Hindlimb muscle (tissue), 1 donor: ENCODE measurements around the gene XPNPEP3. TPM values are rescaled to one million over a fixed set of nuclear protein-coding genes. Genes with fewer than 3 reads are reported as not detected.
"Not testable (repeated sequence)": the region's sequence is repeated elsewhere in the genome, so short reads cannot be mapped to it uniquely, and the experiment has no call there.

ENCODE experiments used
- DNase-seq: peaks from one replicate; pipeline ENCODE4 v3.0.0-alpha.2; 2013
- polyA plus RNA-seq: library from polyadenylated mRNA; unstranded; fragments of 120-200 nt; gene quantifications from one replicate; pipeline ENCODE4 v1.2.1, GENCODE V29; 2013; ENCODE audit not compliant: insufficient read length

The XPNPEP3 gene
- polyA plus RNA-seq, 1 donor, result 15.9 TPM

- DNase-seq, result peak; percentile 15
Observed at GRCh38 chr22:40857309-40857855, 434 bp downstream of the XPNPEP3 start.

DNA sequence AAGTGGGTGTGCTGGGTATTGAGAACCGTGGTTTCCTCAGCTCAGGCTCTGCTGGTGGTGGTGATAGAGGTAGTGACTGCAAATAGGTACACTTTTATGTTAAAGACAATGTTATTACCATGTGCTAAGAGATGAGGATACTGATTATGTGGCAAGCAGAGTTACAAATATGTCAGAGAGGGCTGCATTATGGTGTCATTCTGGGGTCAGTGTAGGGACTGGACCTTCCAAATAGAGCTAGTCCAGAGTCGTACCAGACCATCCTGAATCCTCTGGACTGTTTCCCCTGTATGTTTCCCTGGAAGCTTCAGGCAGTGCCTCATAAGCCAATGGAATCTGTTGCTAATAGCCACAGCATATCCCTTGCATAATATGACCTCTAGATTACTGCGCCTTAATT is 5.1 kb downstream of the XPNPEP3 start, which contains the start of gene DNAJB7:
Gene DNAJB7, minus strand, starts transcription at position 101 of the 400 bp plus-strand sequence. CDS start 119 bp downstream, outside the sequence.
- no peak for DNase-seq

DNA sequence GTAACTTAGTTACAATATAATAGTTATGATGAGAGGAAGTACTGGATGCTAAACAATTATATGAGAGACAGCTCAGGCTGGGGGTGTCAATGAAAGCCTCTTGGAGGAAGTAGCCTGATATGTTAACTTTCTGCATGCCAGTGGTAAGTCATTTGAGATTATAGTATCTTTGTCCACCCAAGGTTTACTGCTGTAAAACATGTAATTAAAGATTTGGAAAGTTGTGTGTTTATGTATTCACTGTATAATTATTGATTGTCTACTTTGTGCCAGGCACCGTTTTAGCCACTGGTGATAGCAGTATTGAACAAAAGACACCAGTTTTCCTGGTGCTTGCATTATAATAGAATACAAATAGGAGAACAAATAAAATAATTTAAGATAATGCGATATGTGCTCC is 5.6 kb downstream of the XPNPEP3 start:
- no peak for DNase-seq

GRCh38 chr22:40867109-40867508 is 10.2 kb downstream of the XPNPEP3 start:
- DNase-seq, result no peak

DNA sequence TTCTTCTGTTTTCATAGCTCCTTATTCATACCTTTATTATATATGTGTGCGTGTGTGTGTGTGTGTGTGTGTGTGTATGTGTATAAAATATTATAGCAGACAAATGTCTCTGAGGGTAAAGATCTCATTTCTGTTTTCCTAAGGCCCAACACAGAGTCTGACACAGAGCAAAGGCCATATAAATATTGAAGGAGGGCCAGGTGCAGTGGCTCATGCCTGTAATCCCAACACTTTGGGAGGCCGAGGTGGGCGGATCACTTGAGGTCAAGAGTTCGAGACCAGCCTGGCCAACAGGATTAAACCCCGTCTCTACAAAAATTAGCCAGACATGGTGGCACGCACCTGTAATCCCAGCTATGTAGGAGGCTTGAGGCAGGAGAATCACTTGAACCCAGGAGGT is 11.4 kb downstream of the XPNPEP3 start:
- not testable (repeated sequence) for DNase-seq

- DNase-seq, result no peak
Observed at GRCh38 chr22:40874016-40874415, 17.1 kb downstream of the XPNPEP3 start.

- DNase-seq, result no peak
Observed at GRCh38 chr22:40875111-40875510, 18.2 kb downstream of the XPNPEP3 start.

- no peak for DNase-seq
Observed at GRCh38 chr22:40876907-40877306, 20.0 kb downstream of the XPNPEP3 start.

DNA sequence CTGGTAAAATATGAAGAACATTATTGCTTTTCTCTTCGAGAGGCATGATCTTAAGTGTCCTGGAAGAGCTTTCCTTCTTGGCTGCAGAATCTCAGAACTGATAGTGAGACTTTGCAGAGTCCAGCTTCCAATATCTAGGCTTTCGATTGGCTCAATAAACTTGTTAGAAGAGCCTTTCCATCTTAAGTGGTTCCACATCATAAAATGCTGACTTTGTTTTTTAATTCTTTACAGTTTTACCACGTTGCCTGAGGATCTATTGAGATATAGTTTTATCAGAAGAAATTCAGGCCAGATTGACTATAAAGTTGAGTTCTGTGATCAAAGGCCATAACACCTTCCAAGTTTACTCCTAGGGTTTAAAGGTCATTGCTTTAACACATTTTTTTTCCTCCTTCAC is 20.5 kb downstream of the XPNPEP3 start:
- no peak for DNase-seq

GRCh38 chr22:40878922-40879321 is 22.0 kb downstream of the XPNPEP3 start:
- DNase-seq, result no peak

GRCh38 chr22:40889116-40889515 is 32.2 kb downstream of the XPNPEP3 start:
- DNase-seq, result no peak

DNA sequence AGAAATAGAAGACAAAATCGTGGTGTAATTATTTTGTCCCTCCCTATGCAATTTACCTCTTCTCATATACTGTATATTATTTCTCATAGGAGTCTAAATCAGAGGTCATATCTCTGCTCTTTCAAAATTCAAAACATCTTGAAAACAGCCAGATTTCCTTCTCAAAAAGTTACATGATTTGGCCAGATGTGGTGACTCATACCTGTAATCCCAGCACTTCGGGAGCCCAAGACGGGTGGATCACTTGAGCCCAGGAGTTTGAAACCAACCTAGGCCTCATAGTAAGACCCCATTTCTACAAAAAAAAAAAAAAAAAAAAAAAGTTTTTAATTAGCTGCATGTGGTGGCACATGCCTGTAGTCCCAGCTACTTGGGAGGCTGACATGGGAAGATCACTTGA is 33.9 kb downstream of the XPNPEP3 start:
- no peak for DNase-seq

DNA sequence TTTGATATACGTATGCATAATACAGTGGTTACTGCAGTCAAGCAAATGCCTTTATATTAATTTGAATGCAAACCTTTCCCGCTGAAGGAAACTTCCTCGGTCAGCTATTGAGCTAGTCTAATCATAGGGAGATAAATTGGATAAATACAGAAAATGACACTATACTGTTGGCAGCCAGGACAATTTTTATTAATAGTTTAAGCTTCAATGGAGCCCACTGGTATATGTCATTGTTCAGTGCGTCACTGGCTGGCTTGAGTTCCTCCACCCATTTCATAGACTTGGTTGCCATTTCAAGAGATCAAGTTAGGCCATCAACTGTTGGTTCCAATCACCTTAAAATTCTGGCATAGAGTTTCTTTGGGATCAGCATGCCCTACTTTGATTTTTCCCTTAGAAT is 37.5 kb downstream of the XPNPEP3 start:
- no peak for DNase-seq

GRCh38 chr22:40898850-40899357 is 42.0 kb downstream of the XPNPEP3 start:
- peak; percentile 32 for DNase-seq

DNA sequence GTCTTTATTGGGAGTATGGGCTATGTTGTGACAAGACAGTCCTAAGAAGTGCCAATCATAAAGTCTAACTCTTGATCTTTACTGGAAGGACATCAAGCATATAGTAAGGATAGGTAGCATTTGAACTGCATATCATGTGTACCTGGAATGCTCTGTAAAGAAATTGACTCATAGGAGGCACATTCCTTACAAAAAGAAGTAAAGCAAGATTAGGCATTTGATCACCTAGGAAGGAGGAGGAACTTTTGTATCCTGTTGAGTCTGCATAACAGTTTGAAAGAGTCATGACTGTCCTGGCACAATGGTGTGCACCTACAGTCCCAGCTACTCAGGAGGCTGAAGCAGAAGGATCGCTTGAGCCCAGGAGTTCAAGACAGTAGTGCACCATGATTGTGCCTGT is 47.2 kb downstream of the XPNPEP3 start:
- no peak for DNase-seq

DNA sequence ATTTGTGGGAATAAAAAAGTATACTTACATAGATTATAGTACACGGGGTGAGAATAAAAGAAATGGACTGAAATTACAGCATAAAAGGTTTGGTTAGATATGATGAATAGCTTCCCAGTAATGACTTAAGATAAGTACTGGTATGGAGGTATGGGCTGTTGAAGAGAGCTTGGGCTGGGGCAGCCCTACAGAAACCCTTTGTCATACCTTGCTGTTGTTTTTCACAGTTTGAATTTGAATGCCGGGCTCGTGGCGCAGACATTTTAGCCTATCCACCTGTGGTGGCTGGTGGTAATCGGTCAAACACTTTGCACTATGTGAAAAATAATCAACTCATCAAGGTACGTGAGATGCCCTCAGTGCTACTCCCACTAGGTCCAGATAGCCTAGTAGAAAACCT is 51.9 kb downstream of the XPNPEP3 start:
- DNase-seq, result no peak

DNA sequence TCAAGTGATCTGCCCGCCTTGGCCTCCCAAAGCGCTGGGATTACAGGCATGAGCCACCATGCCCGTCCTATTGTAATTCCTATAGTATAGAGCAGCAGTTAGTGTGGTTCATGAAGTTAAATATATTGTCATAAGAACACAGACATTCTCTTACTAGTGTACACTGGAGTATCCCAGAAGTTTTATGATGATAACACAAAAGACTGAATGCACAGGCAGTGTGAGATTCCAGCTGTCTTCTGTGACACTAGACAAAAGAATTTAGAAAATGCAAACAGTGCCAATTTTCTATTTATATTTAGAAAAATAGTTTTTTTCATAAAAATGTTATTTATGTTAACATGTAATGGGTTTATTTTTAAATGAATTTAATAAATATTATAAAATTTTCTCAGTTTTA is 54.8 kb downstream of the XPNPEP3 start:
- DNase-seq, result no peak

DNA sequence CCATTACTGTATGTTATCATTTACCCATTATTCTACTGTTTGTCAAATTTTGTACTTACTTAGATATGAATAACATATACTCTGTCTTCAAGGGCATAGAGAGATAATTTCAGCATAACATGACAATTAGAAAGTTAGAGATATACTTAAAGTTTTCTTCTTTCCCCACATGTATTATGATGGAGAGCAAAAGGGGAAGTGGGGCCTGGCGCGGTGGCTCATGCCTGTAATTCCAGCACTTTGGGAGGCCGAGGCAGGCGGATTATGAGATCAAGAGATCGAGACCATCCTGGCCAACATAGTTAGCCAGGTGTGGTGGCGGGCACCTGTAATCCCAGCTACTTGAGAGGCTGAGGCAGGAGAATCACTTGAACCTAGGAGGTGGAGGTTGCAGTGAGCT is 56.0 kb downstream of the XPNPEP3 start:
- not testable (repeated sequence) for DNase-seq

- no peak for DNase-seq
Observed at GRCh38 chr22:40919446-40919845, 62.5 kb downstream of the XPNPEP3 start.

- no peak for DNase-seq
Observed at GRCh38 chr22:40920526-40920925, 63.6 kb downstream of the XPNPEP3 start.

- peak; percentile 62 for DNase-seq
Observed at GRCh38 chr22:40922484-40923303, 65.7 kb downstream of the XPNPEP3 start.

GRCh38 chr22:40928657-40929056 is 71.7 kb downstream of the XPNPEP3 start:
- DNase-seq, result no peak

- DNase-seq, result no peak
Observed at GRCh38 chr22:40932396-40932795, 75.4 kb downstream of the XPNPEP3 start.

DNA sequence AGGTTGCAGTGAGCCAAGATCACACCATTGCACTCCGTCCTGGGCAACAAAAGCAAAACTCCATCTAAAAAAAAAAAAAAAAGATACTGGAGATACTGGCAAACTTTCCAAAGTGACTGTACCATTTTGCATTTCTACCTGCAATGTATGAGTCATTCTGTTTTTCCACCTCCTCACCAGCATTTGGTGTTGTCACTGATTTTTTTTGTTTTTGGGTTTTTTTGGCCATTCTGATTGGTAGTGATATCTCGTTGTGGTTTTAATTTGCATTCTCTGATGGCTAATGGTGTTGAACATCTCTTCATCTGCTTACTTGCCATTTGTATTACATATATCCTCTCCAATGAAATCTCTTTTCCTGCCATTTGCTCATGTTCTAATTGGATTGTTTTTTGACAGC is 82.3 kb downstream of the XPNPEP3 start:
- no peak for DNase-seq
